GM23338 (cell line): ENCODE results near the gene LPGAT1.

Experiments
- POLR2AphosphoS5 ChIP-seq: IDR thresholded peaks from 2 replicates; pipeline ENCODE4 v1.6.1; 2016; ENCODE audit warnings: antibody characterized with exemption, low read depth
- TF ChIP-seq, protein P1 (sequence below), 2 experiments: fragments of 200-600 bp in 1 of 2; sonication (generic) in 1 of 2; conservative IDR thresholded peaks; 2 replicates each; pipeline versions ENCODE4 v1.5.1 to v1.6.1; 2016 to 2017; ENCODE audit warnings: antibody characterized with exemption in 2 of 2, low read depth in 2 of 2, mild to moderate bottlenecking in 2 of 2, moderate library complexity in 1 of 2

DNA sequence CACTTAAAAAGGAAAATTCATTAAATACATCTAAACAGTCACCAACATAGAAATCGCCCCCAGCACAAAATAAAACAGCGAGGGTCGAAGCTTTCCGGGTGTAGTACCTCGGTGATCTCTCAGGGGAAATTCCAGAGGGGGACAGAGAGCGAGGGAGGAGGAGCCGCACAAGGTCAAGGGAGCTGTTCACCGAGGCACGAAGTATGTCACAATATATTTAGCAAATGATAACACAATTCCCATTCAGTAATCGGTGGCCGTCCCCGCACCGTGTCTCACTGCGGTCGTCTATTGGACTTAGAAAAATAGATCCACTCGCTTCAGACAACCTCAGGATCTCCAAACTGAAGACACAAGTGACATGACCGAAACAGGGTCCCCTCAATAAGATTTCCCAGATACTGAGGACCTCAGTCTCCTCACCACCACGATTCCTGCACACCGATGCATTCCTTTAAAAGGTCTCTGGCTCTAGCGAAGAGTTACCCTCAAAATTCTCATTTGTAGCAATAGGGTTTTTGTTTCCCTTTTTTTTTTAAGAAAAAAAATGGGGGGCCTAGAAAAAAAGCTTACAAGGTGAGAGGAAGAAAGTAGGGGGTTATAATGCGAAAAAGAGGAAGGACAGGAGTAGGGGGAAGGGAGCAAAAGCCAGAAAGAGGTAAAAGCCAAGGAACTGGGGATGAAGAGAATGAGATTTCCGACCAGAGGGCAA is 1.1 kb downstream of the LPGAT1 start:
- TF ChIP-seq, protein P1, sequence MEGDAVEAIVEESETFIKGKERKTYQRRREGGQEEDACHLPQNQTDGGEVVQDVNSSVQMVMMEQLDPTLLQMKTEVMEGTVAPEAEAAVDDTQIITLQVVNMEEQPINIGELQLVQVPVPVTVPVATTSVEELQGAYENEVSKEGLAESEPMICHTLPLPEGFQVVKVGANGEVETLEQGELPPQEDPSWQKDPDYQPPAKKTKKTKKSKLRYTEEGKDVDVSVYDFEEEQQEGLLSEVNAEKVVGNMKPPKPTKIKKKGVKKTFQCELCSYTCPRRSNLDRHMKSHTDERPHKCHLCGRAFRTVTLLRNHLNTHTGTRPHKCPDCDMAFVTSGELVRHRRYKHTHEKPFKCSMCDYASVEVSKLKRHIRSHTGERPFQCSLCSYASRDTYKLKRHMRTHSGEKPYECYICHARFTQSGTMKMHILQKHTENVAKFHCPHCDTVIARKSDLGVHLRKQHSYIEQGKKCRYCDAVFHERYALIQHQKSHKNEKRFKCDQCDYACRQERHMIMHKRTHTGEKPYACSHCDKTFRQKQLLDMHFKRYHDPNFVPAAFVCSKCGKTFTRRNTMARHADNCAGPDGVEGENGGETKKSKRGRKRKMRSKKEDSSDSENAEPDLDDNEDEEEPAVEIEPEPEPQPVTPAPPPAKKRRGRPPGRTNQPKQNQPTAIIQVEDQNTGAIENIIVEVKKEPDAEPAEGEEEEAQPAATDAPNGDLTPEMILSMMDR (conservative IDR thresholded peaks at IDR 0.05; ENCODE audit: low read depth in 2 of 2) = peak; percentile 31 to 36; a peak in 3 of 4 replicates
- TF ChIP-seq POLR2AphosphoS5 = no peak
